Measurements from ENCODE around the gene ZNF467. TPM values are rescaled to one million over a fixed set of nuclear protein-coding genes. Genes with fewer than 3 reads are reported as not detected.

The ZNF467 gene
- total RNA-seq = under 1 TPM; 0.25 to 0.33 TPM

- Mint-ChIP-seq H3K9me3 (no peaks in the 10 kb centered on the region), H3K36me3 (ENCODE audit: low read depth) (no peaks in the 10 kb centered on the region), H3K4me3 (peak within 1 kb of the TSS; percentile 65), H3K4me1 (peaks cover 6% of the 10 kb centered on the region), H3K27ac (no peak within 1 kb of the TSS), H3K27me3 (peaks cover 22% of the 10 kb centered on the region)
- ChIA-PET CTCF (no interaction called here), POLR2A (no interaction called here)
- DNase-seq = no peak
Measured at GRCh38 chr7:149773446-149774236, at the start of gene ZNF467. Gene ZNF467, minus strand, starts transcription at chr7:149773588. Its CDS starts 2,556 bp downstream, at chr7:149771032.

GRCh38 chr7:149822353-149822943 is 49.1 kb upstream of the ZNF467 start:
- no peak for DNase-seq
- H3K4me3 Mint-ChIP-seq = no peak overlapping the region
- no peak overlapping the region for H3K27ac Mint-ChIP-seq
- POLR2A ChIA-PET = no interaction called here
- H3K27me3 Mint-ChIP-seq = no peaks in the 10 kb centered on the region
- H3K4me1 Mint-ChIP-seq = no peaks in the 10 kb centered on the region
- H3K9me3 Mint-ChIP-seq = no peaks in the 10 kb centered on the region
- CTCF ChIA-PET = no interaction called here
- no peaks in the 10 kb centered on the region for H3K36me3 Mint-ChIP-seq (ENCODE audit: low read depth)

- CTCF ChIA-PET = interaction anchor here (0.6 kb wide), 1 partner anchor 15 kb away, joined by 3 read pairs; no protein-coding TSS in a partner anchor
Measured at GRCh38 chr7:149821191-149822148, 48.1 kb upstream of the ZNF467 start.

GRCh38 chr7:149820622-149821190 is 47.3 kb upstream of the ZNF467 start:
- Mint-ChIP-seq H3K36me3 (ENCODE audit: low read depth) (no peaks in the 10 kb centered on the region), H3K27me3 (no peaks in the 10 kb centered on the region), H3K4me3 (no peak overlapping the region), H3K4me1 (no peaks in the 10 kb centered on the region), H3K9me3 (no peaks in the 10 kb centered on the region), H3K27ac (no peak overlapping the region)
- POLR2A ChIA-PET = no interaction called here
- CTCF ChIA-PET = interaction anchor here (0.6 kb wide), 1 partner anchor 14 kb away, joined by 3 read pairs; no protein-coding TSS in a partner anchor
- DNase-seq = no peak

More at GRCh38 chr7:149821191-149822148, 48.1 kb upstream of the ZNF467 start:
- POLR2A ChIA-PET = no interaction called here
- Mint-ChIP-seq H3K9me3 (no peaks in the 10 kb centered on the region), H3K27ac (no peak overlapping the region), H3K4me1 (no peaks in the 10 kb centered on the region), H3K36me3 (ENCODE audit: low read depth) (no peaks in the 10 kb centered on the region), H3K4me3 (no peak overlapping the region), H3K27me3 (no peaks in the 10 kb centered on the region)
- no peak for DNase-seq

- H3K36me3 Mint-ChIP-seq (ENCODE audit: low read depth) = no peaks in the 10 kb centered on the region
- H3K9me3 Mint-ChIP-seq = no peaks in the 10 kb centered on the region
- POLR2A ChIA-PET = no interaction called here
- H3K27ac Mint-ChIP-seq = no peak overlapping the region
- CTCF ChIA-PET = no interaction called here
- no peak overlapping the region for H3K4me3 Mint-ChIP-seq
- DNase-seq = no peak
- H3K4me1 Mint-ChIP-seq = no peaks in the 10 kb centered on the region
- no peaks in the 10 kb centered on the region for H3K27me3 Mint-ChIP-seq
Measured at GRCh38 chr7:149819961-149820340, 46.6 kb upstream of the ZNF467 start.

- no peak for DNase-seq
- POLR2A ChIA-PET = no interaction called here
- CTCF ChIA-PET = no interaction called here
- Mint-ChIP-seq H3K36me3 (ENCODE audit: low read depth) (no peaks in the 10 kb centered on the region), H3K27me3 (no peaks in the 10 kb centered on the region), H3K4me3 (no peak overlapping the region), H3K9me3 (no peaks in the 10 kb centered on the region), H3K27ac (no peak overlapping the region), H3K4me1 (no peaks in the 10 kb centered on the region)
Measured at GRCh38 chr7:149819141-149819960, 46.0 kb upstream of the ZNF467 start.

- DNase-seq = no peak
- Mint-ChIP-seq H3K27ac (no peak overlapping the region), H3K36me3 (ENCODE audit: low read depth) (no peaks in the 10 kb centered on the region), H3K27me3 (no peaks in the 10 kb centered on the region), H3K4me1 (no peaks in the 10 kb centered on the region), H3K9me3 (no peaks in the 10 kb centered on the region), H3K4me3 (no peak overlapping the region)
- POLR2A ChIA-PET = no interaction called here
- CTCF ChIA-PET = no interaction called here
Measured at GRCh38 chr7:149818536-149818840, 45.1 kb upstream of the ZNF467 start.

GRCh38 chr7:149817836-149818535 is 44.6 kb upstream of the ZNF467 start:
- DNase-seq = no peak
- ChIA-PET POLR2A (no interaction called here), CTCF (no interaction called here)
- H3K4me1 Mint-ChIP-seq = no peaks in the 10 kb centered on the region
- H3K27ac Mint-ChIP-seq = no peak overlapping the region
- no peaks in the 10 kb centered on the region for H3K9me3 Mint-ChIP-seq
- H3K4me3 Mint-ChIP-seq = no peak overlapping the region
- H3K36me3 Mint-ChIP-seq (ENCODE audit: low read depth) = no peaks in the 10 kb centered on the region
- no peaks in the 10 kb centered on the region for H3K27me3 Mint-ChIP-seq

GRCh38 chr7:149817301-149817771 is 43.9 kb upstream of the ZNF467 start:
- CTCF ChIA-PET = no interaction called here
- Mint-ChIP-seq H3K27me3 (no peaks in the 10 kb centered on the region), H3K36me3 (ENCODE audit: low read depth) (no peaks in the 10 kb centered on the region), H3K4me3 (no peak overlapping the region), H3K4me1 (no peaks in the 10 kb centered on the region), H3K9me3 (no peaks in the 10 kb centered on the region), H3K27ac (no peak overlapping the region)
- no peak for DNase-seq
- POLR2A ChIA-PET = no interaction called here

GRCh38 chr7:149816794-149817193 is 43.4 kb upstream of the ZNF467 start:
- no peaks in the 10 kb centered on the region for H3K27me3 Mint-ChIP-seq
- H3K4me1 Mint-ChIP-seq = no peaks in the 10 kb centered on the region
- H3K9me3 Mint-ChIP-seq = no peaks in the 10 kb centered on the region
- CTCF ChIA-PET = no interaction called here
- H3K27ac Mint-ChIP-seq = no peak overlapping the region
- no peaks in the 10 kb centered on the region for H3K36me3 Mint-ChIP-seq (ENCODE audit: low read depth)
- H3K4me3 Mint-ChIP-seq = no peak overlapping the region
- POLR2A ChIA-PET = no interaction called here
- no peak for DNase-seq

GRCh38 chr7:149816267-149816751 is 42.9 kb upstream of the ZNF467 start:
- Mint-ChIP-seq H3K36me3 (ENCODE audit: low read depth) (no peaks in the 10 kb centered on the region), H3K4me3 (no peak overlapping the region), H3K27me3 (no peaks in the 10 kb centered on the region), H3K27ac (no peak overlapping the region), H3K9me3 (no peaks in the 10 kb centered on the region), H3K4me1 (no peaks in the 10 kb centered on the region)
- ChIA-PET CTCF (no interaction called here), POLR2A (no interaction called here)
- no peak for DNase-seq

- ChIA-PET CTCF (no interaction called here), POLR2A (no interaction called here)
- H3K9me3 Mint-ChIP-seq = no peaks in the 10 kb centered on the region
- no peaks in the 10 kb centered on the region for H3K27me3 Mint-ChIP-seq
- H3K27ac Mint-ChIP-seq = no peak overlapping the region
- no peaks in the 10 kb centered on the region for H3K4me1 Mint-ChIP-seq
- no peak for DNase-seq
- no peak overlapping the region for H3K4me3 Mint-ChIP-seq
- H3K36me3 Mint-ChIP-seq (ENCODE audit: low read depth) = no peaks in the 10 kb centered on the region
Measured at GRCh38 chr7:149815661-149816266, 42.4 kb upstream of the ZNF467 start.

Data from activated CD4-positive, alpha-beta memory T cell treated with anti-CD3 and anti-CD28 coated beads, Interleukin-2, amount 10 ng/mL, durations not matched to agents 7 days and 5 days (primary cell).